NT2/D1 (cell line): ENCODE results near the gene SREK1.

Experiments used
- YY1 ChIP-seq: IDR thresholded peaks from 2 replicates; pipeline ENCODE4 v1.6.1; 2011; ENCODE audit not compliant: insufficient read length, insufficient read depth
- ZNF274 ChIP-seq: IDR thresholded peaks from 2 replicates; pipeline ENCODE4 v1.6.1; 2011; ENCODE audit warnings: mild to moderate bottlenecking, low read depth, low read length

DNA sequence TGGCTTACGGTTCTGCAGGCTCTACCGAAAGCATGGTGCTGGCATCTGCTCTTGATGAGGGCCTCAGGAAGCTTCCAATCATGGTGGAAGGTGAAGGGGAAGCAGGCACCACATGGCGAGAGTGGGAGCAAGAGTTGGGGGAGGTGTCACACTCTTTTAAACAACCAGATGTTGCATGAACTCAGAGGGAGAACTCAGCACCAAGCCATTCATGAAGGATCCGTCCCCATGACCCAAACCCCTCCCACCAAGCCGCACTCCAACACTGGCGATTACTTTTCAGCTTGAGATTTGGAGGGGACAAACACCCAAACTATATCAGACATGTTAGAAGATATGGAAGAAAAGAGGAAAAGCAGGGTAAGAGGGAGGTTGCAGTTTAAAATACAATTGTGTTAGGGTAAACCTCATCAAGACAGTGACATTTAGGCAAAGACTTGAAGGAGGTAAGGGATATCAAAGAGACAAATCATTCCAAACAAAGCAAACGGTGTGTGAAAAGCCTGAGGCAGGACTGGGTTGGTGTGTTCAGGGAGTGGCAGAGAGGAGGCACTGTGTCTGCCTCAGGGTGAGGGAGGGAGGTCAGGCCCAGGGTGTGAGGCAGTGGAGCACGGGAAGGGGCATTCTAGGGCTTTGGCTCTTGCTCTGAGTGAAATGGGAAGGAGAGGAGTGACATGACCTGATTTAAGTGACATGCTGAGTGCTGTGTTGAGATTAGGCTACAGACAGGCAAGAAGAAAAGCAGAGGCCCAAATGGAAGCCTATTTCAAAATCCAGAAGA is 80.9 kb downstream of the SREK1 start:
- TF ChIP-seq YY1 (no peak), ZNF274 (no peak)
